ENCODE measurements around the gene ABTB2.
A peak's percentile ranks its signal among the peaks of the same experiment; 100 is the strongest.

The ABTB2 gene

GRCh38 chr11:34318111-34319037 is 39.4 kb downstream of the ABTB2 start:
- Histone ChIP-seq H3K27ac (peak overlapping the region; percentile 25), H3K27me3 (replicated peaks) (no peaks in the 10 kb centered on the region), H3K4me3 (ENCODE audit: low read depth, low read length) (no peak overlapping the region), H3K36me3 (replicated peaks) (no peaks in the 10 kb centered on the region)
- no peak for DNase-seq
- in situ Hi-C loops (cut with HindIII; ENCODE audit: low pct_ligation_motif_present, low sequenced_read_pairs), result no loop called here
- TF ChIP-seq CTCF (IDR thresholded peaks at IDR 0.05; ENCODE audit: low read depth, low read length, missing control alignments), result no peak

DNA sequence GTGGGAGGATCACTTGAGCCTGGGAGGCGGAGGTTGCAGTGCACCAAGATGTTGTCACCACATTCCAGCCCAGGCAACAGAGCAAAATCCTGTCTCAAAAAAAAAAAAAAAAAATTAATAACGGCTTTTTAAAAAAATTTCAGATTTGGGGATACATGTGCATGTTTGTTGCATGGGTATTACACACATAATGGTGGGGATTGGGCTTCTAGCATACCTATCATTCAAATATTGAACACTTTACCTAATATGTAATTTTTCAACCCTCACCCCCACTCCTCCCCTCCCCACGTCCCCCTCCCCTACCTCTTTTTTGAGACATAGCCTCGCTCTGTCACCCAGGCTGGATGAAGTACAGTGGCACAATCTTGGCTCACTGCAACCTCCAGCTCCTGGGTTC is 40.1 kb downstream of the ABTB2 start:
- in situ Hi-C loops (cut with HindIII; ENCODE audit: low pct_ligation_motif_present, low sequenced_read_pairs), result no loop called here
- H3K27me3 ChIP-seq (replicated peaks), result no peaks in the 10 kb centered on the region
- no peaks in the 10 kb centered on the region for H3K36me3 ChIP-seq (replicated peaks)
- no peak overlapping the region for H3K4me3 ChIP-seq (ENCODE audit: low read depth, low read length)
- TF ChIP-seq CTCF (IDR thresholded peaks at IDR 0.05; ENCODE audit: low read depth, low read length, missing control alignments), result no peak
- DNase-seq, result no peak
- H3K27ac ChIP-seq, result no peak overlapping the region

- Histone ChIP-seq H3K27ac (no peak overlapping the region), H3K27me3 (replicated peaks) (no peaks in the 10 kb centered on the region), H3K36me3 (replicated peaks) (no peaks in the 10 kb centered on the region), H3K4me3 (ENCODE audit: low read depth, low read length) (no peak overlapping the region)
- DNase-seq, result no peak
- TF ChIP-seq CTCF (IDR thresholded peaks at IDR 0.05; ENCODE audit: low read depth, low read length, missing control alignments), result no peak
- in situ Hi-C loops (cut with HindIII; ENCODE audit: low pct_ligation_motif_present, low sequenced_read_pairs), result no loop called here
These were observed 40.8 kb downstream of the ABTB2 start for GRCh38 chr11:34317036-34317360.

- TF ChIP-seq CTCF (IDR thresholded peaks at IDR 0.05; ENCODE audit: low read depth, low read length, missing control alignments), result no peak
- H3K27ac ChIP-seq, result no peak overlapping the region
- in situ Hi-C loops (cut with HindIII; ENCODE audit: low pct_ligation_motif_present, low sequenced_read_pairs), result no loop called here
- no peak for DNase-seq
- no peaks in the 10 kb centered on the region for H3K36me3 ChIP-seq (replicated peaks)
- no peak overlapping the region for H3K4me3 ChIP-seq (ENCODE audit: low read depth, low read length)
- H3K27me3 ChIP-seq (replicated peaks), result no peaks in the 10 kb centered on the region
These were observed 41.3 kb downstream of the ABTB2 start for GRCh38 chr11:34316347-34317035.

DNA sequence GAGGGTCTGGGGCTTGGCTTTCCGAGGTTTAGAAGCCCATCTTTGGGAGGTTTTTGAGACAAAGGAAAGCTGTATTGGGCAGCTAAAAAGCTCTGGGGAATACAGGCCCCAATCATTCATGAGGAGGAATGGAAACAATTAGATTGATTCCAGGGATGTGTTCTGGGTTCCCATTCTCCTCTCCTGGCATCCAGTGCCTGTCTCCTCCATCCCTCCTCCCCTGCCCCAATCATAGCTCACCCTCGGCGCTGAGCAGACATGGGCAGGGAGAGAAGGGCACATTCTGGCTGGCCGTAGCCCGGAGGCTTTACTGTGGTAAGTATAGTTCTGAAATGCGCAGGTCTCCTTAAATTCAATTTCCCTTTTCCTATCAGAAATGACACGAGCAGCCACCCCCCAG is 42.4 kb downstream of the ABTB2 start:
- H3K27ac ChIP-seq, result no peak overlapping the region
- no peaks in the 10 kb centered on the region for H3K27me3 ChIP-seq (replicated peaks)
- no peak for TF ChIP-seq CTCF (IDR thresholded peaks at IDR 0.05; ENCODE audit: low read depth, low read length, missing control alignments)
- in situ Hi-C loops (cut with HindIII; ENCODE audit: low pct_ligation_motif_present, low sequenced_read_pairs), result no loop called here
- H3K4me3 ChIP-seq (ENCODE audit: low read depth, low read length), result no peak overlapping the region
- no peak for DNase-seq
- no peaks in the 10 kb centered on the region for H3K36me3 ChIP-seq (replicated peaks)

Measured in brain microvascular endothelial cell (primary cell).